Measurements from ENCODE around the gene STUM.
"Not testable (repeated sequence)": the region's sequence is repeated elsewhere in the genome, so short reads cannot be mapped to it uniquely, and the experiment has no call there.

Gene STUM

DNA sequence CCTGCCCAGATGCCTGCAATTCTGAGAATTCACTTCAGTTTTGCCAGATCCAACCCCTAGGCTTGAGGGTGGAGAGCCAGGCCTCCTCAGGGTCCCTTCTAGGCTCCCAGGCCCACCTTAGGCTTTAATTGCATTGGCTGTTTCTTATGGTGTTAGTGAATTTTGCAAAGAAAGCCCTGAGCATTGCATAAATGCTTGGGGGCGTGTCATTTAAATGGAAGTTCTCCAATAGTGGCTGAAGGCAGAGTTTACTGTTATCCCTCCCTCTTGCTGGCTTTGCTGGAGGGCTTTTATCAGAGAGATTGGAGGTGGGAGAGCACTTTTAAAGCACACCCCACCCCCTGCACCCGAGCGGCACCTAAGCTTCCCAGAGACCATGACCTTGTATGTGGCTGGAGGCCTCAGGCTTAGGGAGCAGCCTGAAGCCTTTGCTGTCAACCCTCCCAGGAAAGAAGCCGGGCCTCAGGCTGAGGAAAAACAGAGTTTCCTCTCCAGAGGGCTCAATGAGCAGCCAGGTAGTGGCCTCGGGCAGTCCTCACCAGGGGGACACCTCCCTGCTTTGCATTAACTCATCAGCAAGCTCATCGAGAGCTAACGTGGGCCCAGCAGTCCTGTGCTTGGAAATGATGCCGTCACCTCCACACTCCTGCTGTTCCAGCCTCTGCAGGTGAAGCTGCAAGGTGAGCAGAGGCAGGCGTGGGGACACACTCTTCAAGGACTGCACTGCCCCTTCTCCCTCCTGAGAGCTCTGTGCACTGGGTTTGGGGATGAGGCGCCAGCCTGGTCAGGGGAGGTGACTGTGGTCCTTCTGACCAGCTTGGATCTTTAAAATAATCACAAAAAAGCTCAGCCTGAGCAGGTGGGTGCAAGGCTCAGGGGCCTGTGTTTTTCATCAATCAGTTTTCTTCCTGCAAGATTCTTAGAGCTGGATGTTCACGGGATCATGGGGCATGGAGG is 58.0 kb downstream of the STUM start:
- no peak for DNase-seq

DNA sequence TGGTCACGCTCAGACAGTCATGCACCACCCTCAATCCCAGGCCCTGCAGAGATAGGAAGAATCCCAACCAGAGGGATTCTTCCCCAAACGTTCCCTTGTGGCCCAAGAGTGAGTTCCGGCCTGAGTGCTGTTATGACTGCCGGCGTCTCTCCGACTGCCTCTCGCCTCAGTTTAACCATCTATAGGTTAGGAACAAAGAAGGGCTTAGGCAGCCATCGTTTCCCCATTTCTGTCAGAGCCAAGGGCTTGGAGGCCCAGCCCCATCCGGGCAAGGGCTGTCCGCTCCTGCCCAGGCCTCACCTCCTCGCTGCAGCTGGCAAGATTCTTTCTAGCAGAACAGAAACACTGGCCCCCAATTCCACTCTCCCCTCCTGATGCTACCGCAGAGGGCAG is 58.7 kb downstream of the STUM start:
- DNase-seq = no peak

DNA sequence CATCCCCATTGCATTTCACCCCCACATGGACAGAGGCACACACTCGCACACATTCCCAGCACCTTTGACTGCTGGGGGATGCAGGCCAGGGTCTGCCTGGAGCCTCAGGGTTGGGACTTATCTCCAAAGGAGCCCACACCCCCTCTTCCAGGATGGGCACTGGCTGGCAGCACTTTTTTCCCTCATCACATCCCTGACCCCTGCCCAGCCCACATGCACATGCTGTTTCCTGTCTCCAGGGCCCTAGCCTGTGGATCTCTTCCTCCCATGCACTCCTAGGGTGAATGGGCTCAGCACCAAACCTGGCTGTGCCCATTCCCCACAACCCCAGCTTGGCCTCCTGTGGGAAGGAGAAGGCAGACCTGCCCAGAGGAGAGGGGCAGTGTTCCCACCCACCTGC is 59.3 kb downstream of the STUM start:
- DNase-seq = no peak

DNA sequence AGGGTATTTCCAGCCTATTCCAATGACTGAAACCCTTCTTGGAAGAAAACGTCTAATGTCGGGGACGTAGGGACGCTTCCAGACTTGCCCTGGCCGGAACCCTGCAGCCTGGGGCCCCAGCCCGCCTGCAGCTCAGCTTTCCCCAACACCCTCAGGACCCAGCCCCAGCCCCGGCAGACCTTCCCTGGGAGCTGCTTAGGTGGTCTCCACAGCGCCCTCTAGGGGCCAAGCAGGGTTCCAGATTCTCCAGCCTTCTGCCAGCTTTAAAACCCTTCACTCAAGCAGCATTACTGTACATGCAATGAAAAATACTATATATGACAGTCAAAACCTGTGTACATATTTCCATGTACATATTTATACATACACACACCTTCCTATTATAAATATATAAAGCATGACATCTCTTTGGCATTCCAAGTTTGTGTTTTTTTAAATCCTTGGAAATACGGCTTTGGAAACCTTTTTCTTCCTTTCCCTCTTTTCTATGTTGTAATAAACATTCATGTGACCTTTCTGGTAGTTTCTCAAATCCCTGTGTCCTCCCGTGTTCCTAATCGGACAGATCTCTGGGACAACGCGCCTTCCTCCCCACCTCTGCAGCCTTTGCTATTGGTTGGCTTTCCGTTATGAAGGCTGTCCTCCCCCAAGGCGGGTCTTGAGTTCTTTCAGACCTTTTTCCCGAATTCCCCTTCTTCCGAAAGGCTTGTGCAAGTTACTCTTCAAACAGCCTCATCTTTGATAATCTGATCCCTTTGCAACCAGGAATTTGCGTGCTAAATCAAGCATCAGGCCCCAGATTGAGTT is 60.3 kb downstream of the STUM start:
- DNase-seq = peak; percentile 43 to 63

DNA sequence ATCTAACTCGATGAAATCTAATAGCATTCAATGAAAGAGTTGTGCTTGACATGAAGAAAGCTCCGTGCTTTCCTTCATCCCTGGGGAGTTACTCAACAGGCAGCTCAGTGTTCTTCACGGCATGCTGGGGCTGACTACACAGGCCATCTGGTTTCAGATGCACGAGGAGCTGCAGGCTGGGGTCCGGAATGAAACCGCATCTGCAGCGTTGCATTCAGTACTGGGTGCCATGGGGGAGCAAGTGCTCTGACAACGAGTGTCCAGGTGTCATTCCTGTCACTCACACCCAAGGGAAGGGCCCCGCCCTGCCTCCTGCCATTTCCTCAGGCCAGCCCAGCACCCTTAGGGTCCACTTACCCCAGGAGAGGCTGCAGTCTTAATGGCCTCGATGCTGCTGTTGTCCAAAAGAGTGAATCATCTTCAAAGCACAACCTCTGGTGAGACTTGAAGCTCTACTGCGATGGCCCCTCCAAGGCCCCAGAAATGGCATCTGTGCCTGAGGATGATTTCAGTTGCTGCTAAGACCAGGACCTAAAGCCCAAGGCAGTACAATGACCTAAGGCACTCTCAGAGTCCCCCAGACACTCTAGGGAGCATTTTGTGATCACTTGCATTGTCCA is 61.4 kb downstream of the STUM start:
- no peak for DNase-seq

DNA sequence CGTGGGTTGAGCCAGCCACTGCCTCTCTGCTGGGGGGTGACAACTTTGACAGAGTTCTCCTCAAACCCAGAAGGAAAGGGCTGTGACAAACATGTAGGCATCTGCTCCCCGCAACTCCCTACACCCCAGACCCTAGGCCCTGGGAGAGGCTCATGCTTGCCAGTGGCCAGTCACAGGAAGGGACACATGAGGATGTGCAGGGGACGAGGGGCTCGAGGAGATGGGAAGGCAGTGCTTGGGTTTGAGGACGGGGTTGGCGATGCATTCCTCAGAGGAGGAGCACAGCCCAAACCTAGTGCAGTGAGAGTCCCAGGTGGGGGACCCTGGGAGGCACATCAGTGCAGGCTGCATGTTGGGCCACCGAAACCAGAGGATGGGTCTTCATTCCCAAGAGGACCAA is 62.1 kb downstream of the STUM start:
- no peak for DNase-seq

DNA sequence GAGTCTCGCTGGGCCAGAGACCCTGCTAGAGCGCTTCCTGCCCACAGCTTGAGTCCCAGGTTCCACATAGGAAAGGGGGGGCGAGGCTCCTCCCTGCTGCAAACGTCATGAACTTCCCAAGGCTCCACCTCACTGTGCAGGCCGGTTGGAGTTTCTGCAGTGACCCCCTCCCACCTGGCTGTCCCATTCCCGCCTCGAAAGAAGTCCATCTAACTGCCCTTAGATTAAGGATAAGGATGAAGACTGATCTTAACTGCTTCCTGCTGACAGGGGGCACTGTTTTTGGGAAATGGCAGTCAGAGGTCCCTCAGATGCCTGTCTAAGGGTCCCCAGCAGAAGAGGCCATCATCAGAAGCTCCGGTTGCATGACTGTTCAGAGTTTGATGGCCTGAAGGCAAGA is 62.7 kb downstream of the STUM start:
- no peak for DNase-seq

DNA sequence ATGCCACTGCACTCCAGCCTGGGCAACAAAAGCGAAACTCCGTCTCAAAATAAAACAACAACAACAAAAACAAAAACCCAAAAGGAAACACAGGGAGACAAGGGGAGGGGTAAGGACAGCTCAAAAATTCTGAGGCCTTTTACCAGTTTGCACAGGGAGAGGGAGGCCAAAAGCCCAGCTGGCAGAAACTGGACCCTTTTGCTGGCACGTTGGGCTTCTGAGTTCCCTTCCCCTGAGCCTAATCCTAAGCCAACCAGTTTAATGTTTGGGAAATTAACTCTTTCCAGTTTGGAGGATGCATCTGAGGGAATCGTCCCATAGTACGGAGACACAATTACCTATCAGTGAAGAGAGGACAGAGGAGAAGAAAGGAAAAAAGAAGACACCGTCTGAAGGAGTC is 63.4 kb downstream of the STUM start:
- DNase-seq = not testable (repeated sequence)

DNA sequence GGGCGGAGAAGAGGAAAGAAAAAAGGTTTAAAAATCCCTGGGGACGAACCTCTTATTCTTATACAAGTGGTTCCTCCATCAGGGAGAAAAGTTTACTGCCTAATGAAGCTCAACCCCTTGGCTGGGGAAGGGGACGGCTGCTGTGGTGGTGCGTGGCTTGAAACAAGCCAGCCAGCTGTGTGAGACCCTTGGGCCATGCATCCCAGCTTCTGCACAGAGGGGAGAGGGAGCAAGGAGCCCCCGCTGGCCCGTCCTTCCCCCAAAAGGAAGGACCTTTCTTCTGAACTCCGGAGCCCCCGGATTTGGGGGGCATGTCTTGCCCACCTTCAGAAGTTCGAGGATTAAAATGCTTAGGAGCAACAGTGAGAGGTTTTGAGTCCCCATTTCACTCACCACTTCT is 67.3 kb downstream of the STUM start:
- DNase-seq = no peak

DNA sequence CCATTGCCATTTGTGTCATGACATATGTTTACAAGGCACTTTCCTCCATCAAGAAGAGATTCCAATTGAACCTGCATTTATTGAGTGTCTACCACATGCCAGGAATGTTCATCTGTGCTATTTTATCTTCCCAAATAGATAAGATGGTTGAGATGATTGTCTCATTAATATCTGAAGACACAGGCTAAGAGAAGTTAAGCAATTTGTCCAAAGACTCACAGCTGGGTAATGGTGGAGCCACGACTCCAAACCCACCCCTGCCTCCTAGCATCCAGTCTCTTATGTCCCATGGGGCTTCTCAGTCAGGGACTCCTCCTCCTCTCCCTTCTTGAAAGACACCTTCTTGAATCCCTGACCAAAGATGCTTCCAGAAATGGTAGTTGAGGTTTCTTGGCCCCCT is 68.1 kb downstream of the STUM start:
- no peak for DNase-seq

DNA sequence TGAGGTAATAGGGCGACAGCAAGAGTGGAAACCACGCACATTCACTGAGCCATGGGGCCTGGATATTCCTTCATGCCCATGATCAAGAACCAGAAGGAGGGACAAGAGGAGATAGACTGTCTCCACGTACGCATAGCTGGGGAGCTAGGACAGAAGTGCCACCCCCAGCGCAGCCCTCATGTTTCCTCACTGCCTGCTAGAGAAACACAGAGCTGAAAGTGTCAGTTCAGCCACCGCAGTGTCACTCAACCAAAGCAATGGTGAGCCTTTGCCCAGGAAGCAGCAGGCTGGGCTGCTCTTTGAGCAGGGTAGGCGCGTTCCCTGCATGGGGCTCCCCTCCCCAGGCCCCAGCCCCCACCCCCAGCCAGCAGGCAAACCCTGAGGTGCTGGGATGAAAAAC is 68.5 kb downstream of the STUM start:
- no peak for DNase-seq

DNA sequence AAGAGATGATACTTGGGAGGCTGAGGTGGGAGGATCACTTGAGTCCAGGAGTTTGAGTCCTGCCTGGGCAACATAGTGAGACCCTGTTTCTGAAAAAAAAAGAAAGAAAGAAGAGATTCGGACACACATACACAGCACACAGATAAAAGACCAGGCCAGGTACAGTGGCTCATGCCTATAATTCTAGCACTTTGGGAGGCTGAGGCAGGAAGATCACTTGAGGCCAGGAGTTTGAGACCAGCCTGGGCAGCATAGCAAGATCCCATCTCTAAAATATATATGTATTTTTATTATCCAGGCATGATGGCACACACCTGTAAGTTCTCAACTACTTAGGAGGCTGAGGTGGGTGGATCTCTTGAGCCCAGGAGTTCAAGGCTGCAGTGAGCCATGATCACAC is 69.2 kb downstream of the STUM start:
- not testable (repeated sequence) for DNase-seq

DNA sequence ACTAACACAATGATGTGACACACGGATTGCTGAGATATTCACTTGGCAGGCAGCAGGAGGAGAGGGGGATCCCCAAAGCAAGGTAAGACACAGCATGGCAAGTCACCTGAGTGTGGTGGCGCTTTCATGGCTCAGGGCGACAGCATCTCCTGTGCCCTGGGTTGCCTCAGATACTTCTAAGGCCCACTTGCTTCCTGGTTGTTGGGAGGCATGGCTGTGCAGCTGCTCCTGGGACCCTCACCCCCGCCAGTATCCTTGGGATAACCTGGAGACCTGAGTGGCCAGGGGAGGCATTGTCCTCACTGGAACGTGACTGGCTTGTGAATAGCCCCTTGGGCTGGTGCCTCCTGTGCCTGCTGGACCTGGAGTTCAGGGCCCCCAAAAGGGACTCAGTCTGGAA is 69.8 kb downstream of the STUM start:
- DNase-seq = no peak

DNA sequence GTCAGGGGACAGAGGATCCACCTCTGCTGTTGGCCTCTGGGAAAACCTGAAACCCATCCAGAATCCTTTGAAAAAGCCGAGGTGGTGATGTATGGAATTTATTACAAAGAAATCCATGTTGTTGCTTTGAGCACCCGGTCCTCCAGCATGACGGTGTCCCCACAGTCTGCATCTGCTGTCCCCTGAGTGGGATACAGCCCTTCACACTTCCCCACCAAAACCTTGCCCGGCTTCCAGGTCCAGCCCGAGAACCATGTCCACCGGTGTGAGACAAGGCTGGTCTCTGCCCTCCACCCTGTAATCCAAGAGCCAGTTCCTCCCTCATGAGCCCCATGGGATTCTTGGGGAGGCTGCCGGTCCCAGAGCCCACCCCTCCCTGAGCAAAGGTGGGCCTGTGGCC is 70.5 kb downstream of the STUM start:
- DNase-seq = no peak

DNA sequence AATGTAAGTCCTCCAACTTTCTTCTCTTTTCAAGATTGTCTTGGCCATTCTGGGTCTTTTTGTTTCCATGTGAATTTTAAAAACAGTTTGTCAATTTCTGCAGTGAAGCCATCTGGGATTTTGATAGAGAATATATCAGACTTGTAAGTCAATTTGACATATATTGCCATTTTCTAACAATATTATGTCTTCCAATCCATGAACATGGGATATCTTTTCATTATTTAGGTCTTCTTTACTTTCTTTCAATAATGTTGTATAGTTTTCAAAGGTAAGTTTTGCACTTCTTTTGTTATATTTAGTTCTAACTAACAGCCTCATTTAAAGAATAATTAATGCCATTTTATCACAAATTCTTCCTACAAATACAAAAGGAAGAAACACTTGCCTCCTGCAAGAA is 73.4 kb downstream of the STUM start:
- DNase-seq = no peak

DNA sequence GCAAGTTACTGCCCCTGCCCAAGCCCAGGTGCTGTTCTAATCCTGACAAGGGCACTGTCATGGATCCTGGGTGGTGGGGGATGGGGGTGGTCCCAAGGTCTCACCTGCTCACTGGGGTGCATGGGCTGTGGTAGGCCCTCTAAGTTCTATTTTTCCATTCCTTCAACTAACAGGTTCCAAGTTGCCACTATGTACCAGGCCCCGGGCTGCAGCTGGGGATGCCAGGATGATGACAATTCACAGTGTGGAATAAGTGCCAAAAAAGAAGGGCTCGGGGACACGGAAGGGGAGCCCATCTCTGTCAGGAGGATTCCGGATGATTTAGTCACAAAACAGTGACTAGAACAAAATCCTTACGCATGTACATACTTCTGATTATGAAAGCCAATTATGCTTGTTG is 76.0 kb downstream of the STUM start:
- DNase-seq = no peak

DNA sequence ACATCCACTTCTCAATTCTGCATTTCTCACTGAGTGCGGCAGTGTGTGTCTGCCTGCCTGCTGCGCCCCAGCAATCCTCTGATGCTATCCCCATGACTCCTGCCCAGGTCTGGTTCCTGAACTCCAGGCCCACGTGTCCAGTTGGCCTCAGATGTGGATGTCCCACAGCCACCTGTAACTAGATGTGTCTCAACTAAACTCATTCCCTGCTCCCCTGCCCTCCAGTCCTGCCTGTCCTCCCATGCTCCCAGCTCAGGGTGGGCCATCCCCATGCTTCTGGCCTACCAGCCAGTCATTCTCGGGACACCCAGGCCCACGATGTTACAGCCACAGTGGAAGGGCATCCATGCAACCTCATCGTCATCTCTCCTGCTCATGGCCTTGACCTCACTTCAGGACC is 76.8 kb downstream of the STUM start:
- no peak for DNase-seq

DNA sequence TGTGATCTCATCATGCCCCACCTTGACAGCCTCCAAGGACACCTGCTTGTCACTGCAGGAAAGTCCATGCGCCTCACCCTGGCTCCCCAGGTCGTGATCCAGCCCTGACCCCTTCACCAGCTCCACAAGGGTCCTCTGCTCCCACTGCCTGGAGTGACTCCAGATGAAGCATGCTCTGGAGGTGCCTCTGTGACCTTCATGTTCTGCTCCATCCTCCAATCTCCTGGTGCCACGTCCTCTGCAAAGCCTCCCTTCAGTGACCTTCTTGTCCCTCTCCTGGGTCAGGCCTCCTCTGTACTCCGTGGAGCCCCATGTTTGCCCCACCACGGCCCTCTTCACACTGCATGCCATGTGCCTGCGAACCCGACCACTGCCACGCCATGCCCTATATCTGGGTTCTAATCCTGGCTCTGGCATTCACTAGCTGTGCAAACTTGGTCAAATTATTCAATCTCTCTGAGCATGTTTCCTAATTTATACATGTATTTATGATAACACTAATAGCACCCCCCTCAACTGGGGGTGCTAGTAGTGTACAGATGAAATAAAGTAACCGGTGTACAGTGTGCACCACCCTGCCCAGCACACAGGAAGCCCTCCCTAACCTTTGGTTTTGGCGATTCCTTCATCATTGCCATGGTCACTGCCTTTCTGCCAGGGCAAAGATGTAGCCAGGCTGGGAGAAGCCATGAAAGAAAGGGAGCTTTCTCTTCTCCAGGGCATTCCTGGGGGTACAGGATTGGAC is 77.4 kb downstream of the STUM start:
- DNase-seq = no peak

DNA sequence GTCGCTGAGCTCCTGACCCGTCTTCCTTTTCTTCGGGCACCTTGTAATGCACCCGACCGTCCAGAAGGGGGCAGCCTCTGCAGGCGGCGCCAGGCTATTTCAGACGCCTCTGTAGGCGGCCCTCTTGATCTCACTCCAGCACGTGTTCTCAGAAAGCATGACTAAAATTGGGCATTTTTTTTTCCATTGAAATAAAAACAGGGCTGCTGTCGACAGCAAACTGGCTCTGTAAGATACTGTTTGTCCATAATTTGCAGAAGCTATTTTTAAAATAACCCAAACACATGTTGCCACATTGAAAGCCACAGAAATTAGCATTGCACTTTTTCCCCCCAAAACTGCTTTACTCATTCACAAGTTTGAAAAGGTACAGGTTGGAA is 78.0 kb downstream of the STUM start:
- DNase-seq = peak; percentile 74 to 80

DNA sequence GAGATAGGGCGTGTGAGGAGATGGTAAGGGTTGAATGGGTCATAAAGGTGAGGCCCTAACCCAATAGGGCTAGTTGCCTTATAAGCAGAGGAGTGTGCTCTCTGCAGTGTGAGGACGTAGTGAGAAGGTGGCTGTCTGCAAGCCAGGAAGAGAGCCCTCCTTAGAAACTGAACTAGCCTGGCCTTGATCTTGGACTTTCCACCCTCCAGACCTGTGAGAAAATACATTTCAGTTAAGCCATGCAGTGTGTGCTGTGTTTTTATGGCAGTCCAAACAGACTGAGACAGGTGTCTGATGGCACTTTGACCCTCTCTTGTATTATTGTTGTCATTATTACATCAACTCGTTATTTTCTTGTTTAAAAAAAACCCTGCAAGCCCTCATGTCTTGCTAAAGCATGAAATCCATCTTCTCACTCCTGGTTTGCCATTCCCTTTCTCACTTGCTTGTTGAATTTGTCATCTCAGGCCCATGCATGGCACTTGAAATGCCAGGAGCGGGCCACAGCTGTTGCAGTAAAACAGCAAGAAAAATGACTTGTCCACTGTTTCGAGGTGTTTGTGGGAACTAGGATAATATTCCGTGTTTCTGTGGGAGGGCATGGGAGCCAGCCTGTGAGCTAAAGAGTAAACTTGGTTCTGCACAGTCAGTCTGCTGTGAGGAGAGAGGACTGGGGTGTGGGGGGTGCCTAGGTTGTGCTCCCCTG is 78.6 kb downstream of the STUM start:
- DNase-seq = no peak

DNA sequence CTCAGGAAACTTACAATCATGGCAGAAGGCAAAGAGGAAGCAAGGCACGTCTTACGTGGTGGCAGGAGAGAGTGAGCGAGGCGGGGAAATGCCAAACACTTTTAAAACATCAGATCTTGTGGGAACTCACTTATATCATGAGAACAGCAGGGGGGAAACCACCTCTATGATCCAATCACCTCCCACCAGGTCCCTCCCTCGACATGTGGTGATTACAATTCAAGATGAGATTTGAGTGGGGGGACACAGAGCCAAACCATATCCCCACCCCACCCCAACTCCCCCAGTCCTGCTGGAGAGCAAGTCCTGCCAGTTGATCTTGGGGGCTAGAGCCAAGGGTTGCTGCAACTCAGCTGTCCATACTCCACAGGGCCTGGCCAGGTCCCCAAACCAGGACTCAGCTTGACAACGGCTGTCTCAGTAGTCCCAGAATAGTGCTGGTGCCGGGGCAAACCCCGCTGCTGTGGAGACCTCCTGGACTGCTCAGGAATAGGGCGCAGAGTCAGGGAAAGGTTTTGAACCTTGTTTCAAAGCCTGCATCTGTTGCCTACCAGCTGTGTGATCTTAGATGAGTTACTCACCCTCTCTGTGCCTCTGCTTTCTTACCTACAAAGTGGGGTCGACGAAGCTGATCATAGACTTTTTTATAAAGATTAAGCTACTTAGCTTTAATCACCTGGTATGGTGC is 79.5 kb downstream of the STUM start:
- DNase-seq = peak in 1 of 2 experiments; percentile 56

Data from stimulated activated CD4-positive, alpha-beta T cell treated with anti-CD3 and anti-CD28 coated beads, Interleukin-4, amount 100 ng/mL, for 4 hours (primary cell).